Esophagus squamous epithelium (tissue), 4 donors: Measurements from ENCODE around the gene LRRC26.

Experiments
- CTCF ChIP-seq, 6 experiments: fragments of 450-650 bp in 4 of 6; fragments of 200-600 bp in 2 of 6; sonication (generic) in 2 of 6; IDR thresholded peaks; one replicate each; pipeline ENCODE4 v1.5.1; 2016 to 2019; ENCODE audit warnings: antibody characterized with exemption in 6 of 6, mild to moderate bottlenecking in 4 of 6, moderate library complexity in 4 of 6
- POLR2A ChIP-seq, 4 donors: fragments of 450-650 bp; IDR thresholded peaks; one replicate each; pipeline ENCODE4 v1.6.1; 2017; ENCODE audit warnings: antibody characterized with exemption in 4 of 4, mild to moderate bottlenecking in 4 of 4, moderate library complexity in 3 of 4

GRCh38 chr9:137192859-137193258 is 23.0 kb upstream of the LRRC26 start:
- no peak for TF ChIP-seq CTCF (IDR thresholded peaks at IDR 0.05)
- TF ChIP-seq POLR2A (IDR thresholded peaks at IDR 0.05): no peak
